HG02678 (cell line): ENCODE results near the gene LMO1.

Experiments used
- ATAC-seq: cut with Tn5 transposase; IDR thresholded peaks from one replicate; pipeline ENCODE4 v1.9.1; 2021; ENCODE audit warnings: mild to moderate bottlenecking, moderate library complexity; ENCODE audit not compliant: unreplicated experiment

Gene LMO1

GRCh38 chr11:8230178-8230859 is 33.4 kb downstream of the LMO1 start:
- ATAC-seq: no peak

DNA sequence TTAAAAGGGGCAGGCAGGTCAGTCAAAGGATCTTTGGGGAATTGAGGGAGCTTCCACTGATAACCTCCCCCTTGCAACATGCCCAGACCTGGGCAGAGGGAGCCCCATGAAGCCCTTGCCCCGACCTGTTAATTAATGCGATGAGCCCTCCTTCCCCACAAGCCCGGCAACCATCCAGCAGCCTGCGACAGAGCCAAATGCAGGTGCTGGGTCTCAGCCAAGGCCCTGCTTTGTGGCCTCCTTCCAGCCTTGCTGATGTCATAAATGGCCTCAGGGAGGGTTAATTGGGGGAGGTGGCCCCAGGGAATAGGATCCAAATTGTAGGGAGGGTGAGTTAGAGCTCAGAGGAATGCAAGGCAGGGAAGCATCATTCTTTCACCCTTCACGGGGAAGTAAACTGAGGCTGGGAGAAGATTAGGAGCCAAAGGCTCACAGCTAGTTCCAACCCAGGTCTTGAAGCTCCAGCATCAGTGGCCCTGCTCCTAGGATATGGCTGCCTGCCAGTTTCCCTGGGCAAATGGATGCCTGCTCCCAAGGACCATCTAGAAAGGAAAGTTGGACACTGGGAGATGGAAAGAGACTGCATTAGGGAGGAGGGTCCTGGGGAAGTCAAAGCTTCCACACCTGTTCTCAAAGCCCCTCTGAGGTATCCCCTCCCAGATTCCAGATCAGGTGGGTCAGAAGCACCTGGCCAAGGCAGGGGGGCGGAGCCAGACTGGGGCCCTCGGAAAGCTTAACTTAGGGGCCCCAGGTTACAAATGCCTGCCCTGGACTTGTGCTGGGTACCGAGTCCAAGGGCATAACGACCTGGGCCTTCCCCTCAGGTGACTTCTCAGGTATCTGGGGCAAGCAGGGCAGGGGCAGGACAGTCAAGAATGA is 34.1 kb downstream of the LMO1 start:
- ATAC-seq: no peak

- no peak for ATAC-seq
These were observed 35.4 kb downstream of the LMO1 start for GRCh38 chr11:8228231-8228630.

DNA sequence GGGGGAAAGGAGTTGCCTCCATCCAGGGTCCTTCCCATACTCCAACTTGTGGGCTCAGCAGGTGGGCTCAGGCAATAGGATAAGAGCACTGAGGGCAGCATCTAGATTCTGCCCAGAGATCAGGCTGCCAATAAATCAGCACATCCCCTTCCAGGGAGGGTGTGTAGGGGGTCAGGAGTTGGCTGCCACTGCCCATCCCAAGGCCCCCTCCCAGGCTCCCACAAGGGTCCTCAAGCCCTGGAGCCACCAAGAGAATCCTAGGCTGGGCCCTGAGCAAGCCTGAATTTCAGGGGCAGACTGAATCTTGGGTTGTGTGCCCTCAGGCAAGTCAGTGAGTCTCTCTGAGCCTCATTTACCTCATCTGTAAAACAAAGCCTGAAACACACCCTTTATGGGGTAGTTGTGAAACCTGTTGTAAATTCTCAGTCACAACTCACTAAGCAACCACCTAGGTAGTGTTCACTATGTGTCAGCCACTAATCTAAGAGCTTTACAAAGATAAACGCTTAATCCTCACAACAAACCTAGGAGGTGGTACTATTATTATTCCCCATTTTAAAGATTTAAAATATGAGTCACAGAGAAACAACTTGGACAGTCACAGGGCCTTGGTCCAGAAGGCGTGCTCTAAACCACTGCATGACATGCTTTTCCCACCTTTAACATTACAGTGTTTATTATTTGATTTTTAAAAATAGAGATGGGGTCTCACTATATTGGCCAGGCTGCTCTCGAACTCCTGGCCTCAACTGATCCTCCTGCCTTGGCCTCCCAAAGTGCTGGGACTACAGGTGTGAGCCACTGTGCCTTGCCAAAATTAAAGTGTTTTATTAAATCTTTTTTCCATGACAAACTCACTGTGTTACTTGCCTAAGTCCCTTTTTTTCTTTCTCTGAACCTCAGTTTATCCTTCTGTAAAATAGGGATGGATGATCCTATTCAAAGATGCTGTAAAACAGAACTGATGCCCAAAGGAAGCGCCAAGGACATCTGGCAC is 36.2 kb downstream of the LMO1 start:
- ATAC-seq: no peak

- ATAC-seq: peak; percentile 64
These were observed 38.1 kb downstream of the LMO1 start for GRCh38 chr11:8225589-8226036.

GRCh38 chr11:8224711-8225110 is 39.0 kb downstream of the LMO1 start:
- ATAC-seq: no peak

- ATAC-seq: no peak
These were observed 39.5 kb downstream of the LMO1 start for GRCh38 chr11:8224161-8224591.

DNA sequence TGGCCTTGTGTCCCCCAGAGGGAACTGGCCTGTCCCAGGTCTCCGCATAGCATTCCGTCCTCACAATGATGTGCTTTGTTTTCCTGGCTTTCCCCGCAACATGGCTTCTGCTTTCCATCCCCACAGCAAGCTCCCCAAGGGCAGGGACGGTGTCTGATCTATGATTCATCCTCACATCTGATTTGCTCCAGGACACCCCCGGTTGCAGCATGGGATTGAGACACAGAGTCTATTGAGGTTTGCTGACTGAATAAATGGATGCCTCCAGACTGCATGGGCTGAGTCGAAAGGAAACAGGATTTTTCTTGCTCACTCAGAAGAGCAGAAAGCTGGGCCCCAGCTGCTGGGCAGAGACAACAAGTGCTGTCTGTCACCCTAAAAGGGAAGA is 40.2 kb downstream of the LMO1 start:
- ATAC-seq: no peak

DNA sequence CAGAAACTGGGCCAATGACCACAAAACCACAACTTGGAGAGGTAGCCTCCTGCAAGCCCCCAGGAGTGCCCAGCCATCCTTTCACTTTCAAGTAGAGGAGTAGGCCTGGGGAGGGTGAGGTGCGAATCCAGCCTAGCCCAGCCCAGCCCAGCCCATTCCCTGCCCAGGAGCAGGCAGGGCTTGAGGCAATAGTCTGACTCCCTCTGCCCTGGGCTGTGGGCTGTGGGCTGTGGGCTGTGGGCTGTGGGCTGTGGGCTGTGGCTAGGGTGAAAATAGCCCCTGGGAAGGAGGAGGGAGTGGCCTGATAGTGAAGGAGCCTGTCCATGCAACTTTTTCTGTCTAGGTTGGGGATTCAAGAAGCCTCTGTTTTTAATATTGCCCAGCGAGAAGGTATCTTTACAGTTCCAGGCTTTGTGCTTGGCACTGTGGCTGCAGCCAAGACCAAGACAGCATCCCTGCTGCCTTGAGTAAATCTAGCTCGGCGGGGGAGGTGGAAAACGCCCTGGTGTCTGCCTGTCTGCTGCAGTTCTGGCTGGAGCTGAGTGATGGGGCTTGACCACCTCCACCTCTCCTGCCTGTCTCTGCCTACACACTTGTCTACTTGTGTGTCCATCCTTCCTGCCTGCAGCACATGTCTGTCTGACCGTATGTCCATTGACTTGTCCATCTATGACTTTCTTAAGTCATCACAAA is 40.7 kb downstream of the LMO1 start:
- ATAC-seq: no peak

GRCh38 chr11:8221917-8222495 is 41.7 kb downstream of the LMO1 start:
- ATAC-seq: no peak

GRCh38 chr11:8221046-8221723 is 42.5 kb downstream of the LMO1 start:
- no peak for ATAC-seq

- ATAC-seq: no peak
These were observed 43.2 kb downstream of the LMO1 start for GRCh38 chr11:8220261-8221045.

DNA sequence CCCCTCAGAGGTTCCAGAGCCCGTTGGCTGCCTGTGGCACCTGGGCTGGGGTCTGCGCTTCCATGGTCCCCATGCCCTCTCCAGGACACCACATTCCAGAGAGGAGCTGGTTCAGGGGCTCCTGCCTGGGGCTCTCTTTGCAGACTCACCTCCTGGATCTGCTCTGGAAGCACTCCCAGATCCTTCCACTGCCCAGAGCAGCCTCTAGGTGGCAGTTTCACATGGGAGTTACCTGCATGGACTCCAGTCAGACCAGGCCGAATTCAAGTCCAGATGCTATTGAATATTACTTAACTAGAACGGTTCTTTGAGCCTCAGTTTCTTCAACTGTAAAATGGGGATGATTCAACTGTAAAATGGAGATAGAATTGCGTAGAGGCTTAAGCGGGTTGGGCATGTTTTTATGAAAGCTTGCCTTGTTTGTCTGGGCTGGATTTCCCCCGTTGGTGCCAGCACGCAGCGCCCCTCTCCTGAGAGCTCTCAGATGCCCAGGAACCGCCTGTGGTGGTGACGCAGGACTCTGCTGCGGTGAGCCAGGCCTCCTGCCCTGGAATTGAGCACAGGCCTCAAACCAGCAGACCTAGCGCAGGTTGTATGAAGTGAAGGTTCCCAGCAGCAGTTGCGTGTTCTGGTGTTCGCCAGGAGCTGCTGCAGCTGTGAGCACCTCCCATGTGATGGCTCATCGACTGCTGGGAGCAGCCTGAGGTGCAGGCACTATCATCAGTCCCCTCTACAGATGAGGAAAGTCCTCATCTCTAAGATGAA is 44.2 kb downstream of the LMO1 start:
- ATAC-seq: peak; percentile 52

- ATAC-seq: no peak
These were observed 44.8 kb downstream of the LMO1 start for GRCh38 chr11:8218840-8219239.

- ATAC-seq: no peak
These were observed 45.3 kb downstream of the LMO1 start for GRCh38 chr11:8218409-8218808.

DNA sequence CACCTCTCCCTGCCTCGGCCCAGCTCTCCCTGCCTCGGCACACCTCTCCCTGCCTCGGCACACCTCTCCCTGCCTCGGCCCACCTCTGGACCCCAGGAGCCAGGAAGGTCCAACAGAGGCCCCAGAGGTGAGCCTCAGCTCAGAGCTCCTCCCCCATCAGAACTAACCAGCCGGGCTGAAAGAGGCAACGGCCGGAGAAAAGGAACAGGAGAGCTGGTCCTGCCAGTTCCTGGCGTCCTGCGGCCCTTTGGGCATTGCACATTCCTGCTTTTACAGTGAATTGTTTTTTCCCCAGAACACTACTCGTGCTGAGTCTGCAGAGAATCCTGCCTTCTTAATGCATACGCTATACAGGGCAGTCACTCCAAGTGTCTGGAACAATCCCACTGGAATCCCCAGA is 45.8 kb downstream of the LMO1 start:
- ATAC-seq: no peak

- ATAC-seq: no peak
These were observed 46.5 kb downstream of the LMO1 start for GRCh38 chr11:8217136-8217535.

- no peak for ATAC-seq
These were observed 50.3 kb downstream of the LMO1 start for GRCh38 chr11:8213376-8213775.
